HepG2 (cell line): ENCODE data around the gene B9D2. TPM values are rescaled to one million over a fixed set of nuclear protein-coding genes. Genes with fewer than 3 reads are reported as not detected.

ENCODE experiments used
- ARID4A ChIP-seq: sonication (generic); formaldehyde crosslinking; IDR thresholded peaks from 2 replicates; pipeline ENCODE4 v1.5.0; 2020; ENCODE audit warnings: mild to moderate bottlenecking, missing genetic modification reagents, borderline replicate concordance
- EHMT2 ChIP-seq: fragments of 200-600 bp; sonication (generic); IDR thresholded peaks from 2 replicates; pipeline ENCODE4 v1.7.0; 2017; ENCODE audit warnings: antibody characterized with exemption, low read depth, low read length, borderline replicate concordance
- ELF1 ChIP-seq: sonication (generic); formaldehyde crosslinking; IDR thresholded peaks from 2 replicates; pipeline ENCODE4 v1.4.0; 2020; ENCODE audit warnings: missing genetic modification reagents
- IKZF4 ChIP-seq: sonication (generic); formaldehyde crosslinking; IDR thresholded peaks from 2 replicates; pipeline ENCODE4 v1.5.1; 2020; ENCODE audit warnings: borderline replicate concordance, mild to moderate bottlenecking, low read depth, missing genetic modification reagents; ENCODE audit errors: not compliant biosample characterization
- MYC ChIP-seq: sonication (generic); formaldehyde crosslinking; IDR thresholded peaks from 2 replicates; pipeline ENCODE4 v1.9.0; 2021; ENCODE audit warnings: missing genetic modification reagents, borderline replicate concordance
- NFRKB ChIP-seq: fragments of 450-650 bp; IDR thresholded peaks from 2 replicates; pipeline ENCODE4 v1.6.1; 2017
- REPIN1 ChIP-seq: sonication (generic); formaldehyde crosslinking; IDR thresholded peaks from 2 replicates; pipeline ENCODE4 v1.8.0; 2022; ENCODE audit warnings: missing genetic modification reagents, low read depth, mild to moderate bottlenecking, borderline replicate concordance
- ZFP36 ChIP-seq: fragments of 150-350 bp; IDR thresholded peaks from 2 replicates; pipeline ENCODE4 v1.6.1; 2018; ENCODE audit warnings: borderline replicate concordance, low read length, low read depth; ENCODE audit not compliant: partially characterized antibody
- ZNF10 ChIP-seq: sonication (generic); formaldehyde crosslinking; IDR thresholded peaks from 2 replicates; pipeline ENCODE4 v1.4.0; 2020; ENCODE audit warnings: mild to moderate bottlenecking, low read depth, missing genetic modification reagents, borderline replicate concordance
- ZNF552 ChIP-seq: sonication (generic); formaldehyde crosslinking; IDR thresholded peaks from 2 replicates; pipeline ENCODE4 v1.9.0; 2022; ENCODE audit warnings: missing genetic modification reagents, mild to moderate bottlenecking, borderline replicate concordance
- ZNF768 ChIP-seq: sonication (generic); formaldehyde crosslinking; IDR thresholded peaks from 2 replicates; pipeline ENCODE4 v1.4.0; 2020; ENCODE audit warnings: missing genetic modification reagents
- ZNF770 ChIP-seq: sonication (generic); formaldehyde crosslinking; IDR thresholded peaks from 2 replicates; pipeline ENCODE4 v1.5.0; 2020; ENCODE audit warnings: mild to moderate bottlenecking, missing genetic modification reagents
- ZNF777 ChIP-seq: sonication (generic); formaldehyde crosslinking; IDR thresholded peaks from 2 replicates; pipeline ENCODE4 v1.4.0; 2020; ENCODE audit warnings: missing genetic modification reagents
- polyA plus RNA-seq, 8 experiments: library from polyadenylated mRNA; depleted of rRNA in 3 of 8; stranded (reverse) in 7 of 8; unstranded in 1 of 8; fragments of >200 nt; fragmentation: Illumina TruSeq in 4 of 8; extraction: Trizol in 4 of 8; gene quantifications; 2 replicates each; pipeline versions ENCODE4 v1.2.1 to v1.2.3, GENCODE V29; 2011 to 2016; ENCODE audit warnings: low read depth in 4 of 8, missing spikeins in 1 of 8, mixed read lengths in 1 of 8; ENCODE audit not compliant: insufficient read depth in 1 of 8
- total RNA-seq, 5 experiments: library from RNA; depleted of rRNA; stranded (reverse); fragments of >200 nt; fragmentation: Illumina TruSeq; extraction: Trizol; gene quantifications; 2 replicates each; pipeline ENCODE4 v1.2.3, GENCODE V29; 2016; ENCODE audit warnings: low read depth in 1 of 5
- TF ChIP-seq, protein P1 (sequence below): sonication (generic); formaldehyde crosslinking; IDR thresholded peaks from 2 replicates; pipeline ENCODE4 v1.8.1; 2023; ENCODE audit warnings: mild to moderate bottlenecking, inconsistent platforms, moderate library complexity, missing genetic modification reagents, borderline replicate concordance
- TF ChIP-seq, protein P2 (sequence below): sonication (generic); formaldehyde crosslinking; IDR thresholded peaks from 2 replicates; pipeline ENCODE4 v1.4.0; 2020; ENCODE audit warnings: missing genetic modification reagents, mild to moderate bottlenecking, borderline replicate concordance

B9D2 gene
- total and polyA plus RNA-seq, 2 of the 13 experiments (the other 11 are each of a cell fraction or from before 2014, with no cell fraction given): 3.1 to 4.4 TPM

GRCh38 chr19:41397086-41398049 is 33.4 kb upstream of the B9D2 start, which contains the start of the genes BCKDHA and EXOSC5 (continued):
- TF ChIP-seq ARID4A: peak; percentile 100
- no peak for TF ChIP-seq EHMT2
- TF ChIP-seq ZNF10 (CRISPR knock-in tag): no peak
- TF ChIP-seq ZNF768 (CRISPR knock-in tag): peak; percentile 28; the same call in 1 of the 2 replicates
- peak; percentile 100 for TF ChIP-seq MYC
- TF ChIP-seq ZNF552: 0 out of 2 replicates have a peak, but pooled peaks have one; percentile 74
- no peak for TF ChIP-seq ZFP36
- TF ChIP-seq REPIN1: peak; percentile 65; the same call in 1 of the 2 replicates
- TF ChIP-seq, protein P1, sequence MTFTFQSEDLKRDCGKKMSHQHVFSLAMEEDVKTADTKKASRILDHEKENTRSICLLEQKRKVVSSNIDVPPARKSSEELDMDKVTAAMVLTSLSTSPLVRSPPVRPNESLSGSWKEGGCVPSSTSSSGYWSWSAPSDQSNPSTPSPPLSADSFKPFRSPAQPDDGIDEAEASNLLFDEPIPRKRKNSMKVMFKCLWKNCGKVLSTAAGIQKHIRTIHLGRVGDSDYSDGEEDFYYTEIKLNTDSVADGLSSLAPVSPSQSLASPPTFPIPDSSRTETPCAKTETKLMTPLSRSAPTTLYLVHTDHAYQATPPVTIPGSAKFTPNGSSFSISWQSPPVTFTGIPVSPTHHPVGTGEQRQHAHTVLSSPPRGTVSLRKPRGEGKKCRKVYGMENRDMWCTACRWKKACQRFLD (CRISPR knock-in tag): no peak
- peak; percentile 63; the same call in 1 of the 2 replicates for TF ChIP-seq NFRKB
- TF ChIP-seq, protein P2, sequence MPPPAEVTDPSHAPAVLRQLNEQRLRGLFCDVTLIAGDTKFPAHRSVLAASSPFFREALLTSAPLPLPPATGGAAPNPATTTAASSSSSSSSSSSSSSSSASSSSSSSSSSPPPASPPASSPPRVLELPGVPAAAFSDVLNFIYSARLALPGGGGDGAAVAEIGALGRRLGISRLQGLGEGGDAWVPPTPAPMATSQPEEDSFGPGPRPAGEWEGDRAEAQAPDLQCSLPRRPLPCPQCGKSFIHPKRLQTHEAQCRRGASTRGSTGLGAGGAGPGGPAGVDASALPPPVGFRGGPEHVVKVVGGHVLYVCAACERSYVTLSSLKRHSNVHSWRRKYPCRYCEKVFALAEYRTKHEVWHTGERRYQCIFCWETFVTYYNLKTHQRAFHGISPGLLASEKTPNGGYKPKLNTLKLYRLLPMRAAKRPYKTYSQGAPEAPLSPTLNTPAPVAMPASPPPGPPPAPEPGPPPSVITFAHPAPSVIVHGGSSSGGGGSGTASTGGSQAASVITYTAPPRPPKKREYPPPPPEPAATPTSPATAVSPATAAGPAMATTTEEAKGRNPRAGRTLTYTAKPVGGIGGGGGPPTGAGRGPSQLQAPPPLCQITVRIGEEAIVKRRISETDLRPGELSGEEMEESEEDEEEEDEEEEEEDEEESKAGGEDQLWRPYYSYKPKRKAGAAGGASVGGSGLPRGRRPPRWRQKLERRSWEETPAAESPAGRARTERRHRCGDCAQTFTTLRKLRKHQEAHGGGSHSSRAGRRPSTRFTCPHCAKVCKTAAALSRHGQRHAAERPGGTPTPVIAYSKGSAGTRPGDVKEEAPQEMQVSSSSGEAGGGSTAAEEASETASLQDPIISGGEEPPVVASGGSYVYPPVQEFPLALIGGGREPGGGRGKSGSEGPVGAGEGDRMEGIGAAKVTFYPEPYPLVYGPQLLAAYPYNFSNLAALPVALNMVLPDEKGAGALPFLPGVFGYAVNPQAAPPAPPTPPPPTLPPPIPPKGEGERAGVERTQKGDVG: no peak
- TF ChIP-seq ELF1 (CRISPR knock-in tag): peak; percentile 93
- TF ChIP-seq ZNF770 (CRISPR knock-in tag): no peak
- peak; percentile 89 for TF ChIP-seq IKZF4 (CRISPR knock-in tag)
- peak; percentile 21; the same call in 1 of the 2 replicates for TF ChIP-seq ZNF777
